Measurements from ENCODE around the gene MTPN. TPM values are rescaled to one million over a fixed set of nuclear protein-coding genes. Genes with fewer than 3 reads are reported as not detected.

MTPN gene
- total RNA-seq, 1 experiment from 2014 or later: 98.2 TPM

GRCh38 chr7:135995748-135996147 is 18.6 kb upstream of the MTPN start:
- no peaks in the 10 kb centered on the region for H3K79me2 ChIP-seq (ENCODE audit: insufficient read depth, low read length)
- Mint-ChIP-seq H3K4me1 (no peaks in the 10 kb centered on the region), H3K4me3 (no peak overlapping the region), H3K27me3 (ENCODE audit: low read depth) (no peaks in the 10 kb centered on the region), H3K27ac (no peak overlapping the region), H3K9me3 (no peaks in the 10 kb centered on the region), H3K36me3 (ENCODE audit: insufficient read depth in 1 of 3, low read depth in 3 of 3) (no peaks in the 10 kb centered on the region)
- H2BK12ac ChIP-seq (ENCODE audit: insufficient read length, low read depth, low read length): no peak overlapping the region
- H3K79me1 ChIP-seq (ENCODE audit: insufficient read depth, low read depth, low read length, poor library complexity, severe bottlenecking): no peaks in the 10 kb centered on the region
- WGBS (ENCODE audit: extremely low coverage, insufficient read length, low lambda C conversion rate): no CpG with 5 or more reads among the region's 2 CpGs
- no peak overlapping the region for H2BK5ac ChIP-seq (ENCODE audit: insufficient read length, low read length)
- H4K91ac ChIP-seq (ENCODE audit: insufficient read length, low read depth, low read length): no peak overlapping the region
- no peak overlapping the region for H2BK15ac ChIP-seq (ENCODE audit: low read depth, low read length)
- H4K20me1 ChIP-seq (ENCODE audit: control insufficient read depth, insufficient read depth, insufficient read length): no peaks in the 10 kb centered on the region
- no peak overlapping the region for H3K27ac ChIP-seq (ENCODE audit: insufficient read length, low read depth, low read length)
- no peak for TF ChIP-seq CTCF (conservative IDR thresholded peaks at IDR 0.05)
- H3K23me2 ChIP-seq (ENCODE audit: insufficient read length, low read depth, low read length, poor library complexity, severe bottlenecking): no peaks in the 10 kb centered on the region
- H2BK20ac ChIP-seq (ENCODE audit: low read depth, low read length, poor library complexity, severe bottlenecking): no peak overlapping the region
- no peak overlapping the region for H3K23ac ChIP-seq (ENCODE audit: insufficient read length, low read depth, low read length)
- H2AFZ ChIP-seq (ENCODE audit: low read length): no peak overlapping the region
- no peak overlapping the region for H4K8ac ChIP-seq (replicated peaks; ENCODE audit: insufficient read length, low read depth, low read length)
- H3K9me3 ChIP-seq (ENCODE audit: control insufficient read depth, low read depth, low read length): no peaks in the 10 kb centered on the region
- no peak overlapping the region for H3T11ph ChIP-seq (ENCODE audit: low read length)
- no peaks in the 10 kb centered on the region for H3K27me3 ChIP-seq (ENCODE audit: insufficient read depth, low read length)
- H3K18ac ChIP-seq (ENCODE audit: insufficient read length, low read depth, low read length): no peak overlapping the region
- H3K4ac ChIP-seq (ENCODE audit: low read depth, low read length): no peak overlapping the region
- no peak overlapping the region for H3K56ac ChIP-seq (ENCODE audit: insufficient read length, low read depth, low read length)
- H2BK120ac ChIP-seq (ENCODE audit: low read depth, low read length, poor library complexity, severe bottlenecking): no peak overlapping the region
- DNase-seq: no peak
- no peak overlapping the region for H3K14ac ChIP-seq (ENCODE audit: insufficient read depth, low read length)
- H3K9ac ChIP-seq (ENCODE audit: extremely low read depth, insufficient read length, low read length): no peak overlapping the region
- no peak overlapping the region for H2AK5ac ChIP-seq (ENCODE audit: insufficient read length, low read length)
- H3K4me1 ChIP-seq (ENCODE audit: insufficient read depth, low read length): no peaks in the 10 kb centered on the region
- H4K5ac ChIP-seq (ENCODE audit: insufficient read length, low read depth, low read length): no peak overlapping the region
- no peak overlapping the region for H3K4me2 ChIP-seq (ENCODE audit: insufficient read depth, insufficient read length, low read length)

Data from H9 (cell line).